ENCODE results near the gene KANSL1.

KANSL1 gene

GRCh38 chr17:46144246-46144645 lies 49.0 kb downstream of the KANSL1 start:
- ATAC-seq (ENCODE audit: low read depth) (no peak), DNase-seq (ENCODE audit: low spot score) (no peak)
- H3K36me3 ChIP-seq (ENCODE audit: low read depth), result 0 out of 2 replicates have a peak, but pooled peaks cover 5% of the 10 kb centered on the region
- H3K4me3 ChIP-seq (ENCODE audit: severe bottlenecking), result no peak overlapping the region
- H3K27me3 ChIP-seq (ENCODE audit: insufficient read depth, poor library complexity, severe bottlenecking), result no peaks in the 10 kb centered on the region
- no peak for TF ChIP-seq CTCF (IDR thresholded peaks at IDR 0.05; ENCODE audit: poor library complexity, severe bottlenecking)
- H3K9me3 ChIP-seq (ENCODE audit: severe bottlenecking), result no peaks in the 10 kb centered on the region
- H3K27ac ChIP-seq (ENCODE audit: poor library complexity, severe bottlenecking), result no peak overlapping the region
- H3K4me1 ChIP-seq (ENCODE audit: insufficient read depth, poor library complexity, severe bottlenecking), result no peaks in the 10 kb centered on the region

DNA sequence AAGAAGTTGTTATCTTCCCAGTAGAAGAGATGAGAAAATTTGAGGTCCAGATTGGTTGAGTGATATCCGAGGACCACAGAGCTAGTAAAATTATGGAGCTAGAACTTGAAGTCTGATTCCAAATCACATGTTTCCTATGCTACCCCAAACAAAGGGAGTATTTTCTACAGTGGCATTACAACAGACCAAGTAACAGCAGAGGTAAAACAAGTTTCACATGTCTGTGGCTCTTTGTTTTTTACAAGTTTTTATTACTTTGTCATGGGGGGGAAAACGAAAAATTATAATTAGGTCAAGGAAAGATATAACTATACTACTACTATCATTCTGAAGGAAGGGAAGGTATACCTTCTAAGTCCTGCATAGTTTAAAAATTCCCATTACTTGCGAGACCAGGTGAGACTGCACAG lies 49.4 kb downstream of the KANSL1 start:
- no peak for TF ChIP-seq CTCF (IDR thresholded peaks at IDR 0.05; ENCODE audit: poor library complexity, severe bottlenecking)
- no peak for DNase-seq (ENCODE audit: low spot score)
- no peak for ATAC-seq (ENCODE audit: low read depth)
- H3K4me1 ChIP-seq (ENCODE audit: insufficient read depth, poor library complexity, severe bottlenecking), result no peaks in the 10 kb centered on the region
- H3K4me3 ChIP-seq (ENCODE audit: severe bottlenecking), result no peak overlapping the region
- no peak overlapping the region for H3K27ac ChIP-seq (ENCODE audit: poor library complexity, severe bottlenecking)
- H3K27me3 ChIP-seq (ENCODE audit: insufficient read depth, poor library complexity, severe bottlenecking), result no peaks in the 10 kb centered on the region
- H3K36me3 ChIP-seq (ENCODE audit: low read depth), result 0 out of 2 replicates have a peak, but pooled peaks cover 5% of the 10 kb centered on the region
- H3K9me3 ChIP-seq (ENCODE audit: severe bottlenecking), result no peaks in the 10 kb centered on the region

GRCh38 chr17:46141645-46142044 lies 51.6 kb downstream of the KANSL1 start:
- Histone ChIP-seq H3K27ac (ENCODE audit: poor library complexity, severe bottlenecking) (no peak overlapping the region), H3K4me3 (ENCODE audit: severe bottlenecking) (no peak overlapping the region), H3K27me3 (ENCODE audit: insufficient read depth, poor library complexity, severe bottlenecking) (no peaks in the 10 kb centered on the region), H3K36me3 (ENCODE audit: low read depth) (no peaks in the 10 kb centered on the region), H3K9me3 (ENCODE audit: severe bottlenecking) (no peaks in the 10 kb centered on the region), H3K4me1 (ENCODE audit: insufficient read depth, poor library complexity, severe bottlenecking) (peaks cover 5% of the 10 kb centered on the region)
- TF ChIP-seq CTCF (IDR thresholded peaks at IDR 0.05; ENCODE audit: poor library complexity, severe bottlenecking), result no peak
- DNase-seq (ENCODE audit: low spot score), result no peak
- no peak for ATAC-seq (ENCODE audit: low read depth)

DNA sequence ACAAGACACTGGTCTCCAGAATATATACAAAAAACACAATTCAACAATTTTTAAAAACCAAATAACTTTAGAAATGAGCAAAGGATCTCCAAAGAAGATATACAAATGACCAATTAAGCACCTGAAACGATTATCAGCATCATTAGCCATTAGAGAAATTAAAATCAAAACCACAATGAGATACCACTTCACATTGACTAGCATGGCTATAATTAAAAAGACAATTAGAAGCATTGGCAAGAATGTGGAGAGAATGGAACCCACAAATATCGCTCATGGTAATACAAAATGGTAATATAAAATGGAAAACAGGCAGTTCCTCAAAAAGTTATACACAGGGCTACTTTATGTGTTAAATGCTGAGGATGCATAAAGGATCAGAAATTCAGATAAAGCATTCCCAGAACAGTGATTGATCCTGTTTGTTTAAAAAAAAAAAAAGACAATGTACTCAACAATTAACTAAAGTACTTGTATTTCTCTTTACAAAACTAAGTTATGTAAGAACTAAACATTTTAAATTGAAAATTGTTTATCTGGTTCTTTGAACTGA lies 52.5 kb downstream of the KANSL1 start:
- ATAC-seq (ENCODE audit: low read depth), result no peak
- no peak overlapping the region for H3K4me3 ChIP-seq (ENCODE audit: severe bottlenecking)
- peaks cover 5% of the 10 kb centered on the region for H3K4me1 ChIP-seq (ENCODE audit: insufficient read depth, poor library complexity, severe bottlenecking)
- H3K27ac ChIP-seq (ENCODE audit: poor library complexity, severe bottlenecking), result no peak overlapping the region
- no peak for TF ChIP-seq CTCF (IDR thresholded peaks at IDR 0.05; ENCODE audit: poor library complexity, severe bottlenecking)
- H3K27me3 ChIP-seq (ENCODE audit: insufficient read depth, poor library complexity, severe bottlenecking), result no peaks in the 10 kb centered on the region
- H3K9me3 ChIP-seq (ENCODE audit: severe bottlenecking), result no peaks in the 10 kb centered on the region
- no peak for DNase-seq (ENCODE audit: low spot score)
- 0 out of 2 replicates have a peak, but pooled peaks cover 5% of the 10 kb centered on the region for H3K36me3 ChIP-seq (ENCODE audit: low read depth)

DNA sequence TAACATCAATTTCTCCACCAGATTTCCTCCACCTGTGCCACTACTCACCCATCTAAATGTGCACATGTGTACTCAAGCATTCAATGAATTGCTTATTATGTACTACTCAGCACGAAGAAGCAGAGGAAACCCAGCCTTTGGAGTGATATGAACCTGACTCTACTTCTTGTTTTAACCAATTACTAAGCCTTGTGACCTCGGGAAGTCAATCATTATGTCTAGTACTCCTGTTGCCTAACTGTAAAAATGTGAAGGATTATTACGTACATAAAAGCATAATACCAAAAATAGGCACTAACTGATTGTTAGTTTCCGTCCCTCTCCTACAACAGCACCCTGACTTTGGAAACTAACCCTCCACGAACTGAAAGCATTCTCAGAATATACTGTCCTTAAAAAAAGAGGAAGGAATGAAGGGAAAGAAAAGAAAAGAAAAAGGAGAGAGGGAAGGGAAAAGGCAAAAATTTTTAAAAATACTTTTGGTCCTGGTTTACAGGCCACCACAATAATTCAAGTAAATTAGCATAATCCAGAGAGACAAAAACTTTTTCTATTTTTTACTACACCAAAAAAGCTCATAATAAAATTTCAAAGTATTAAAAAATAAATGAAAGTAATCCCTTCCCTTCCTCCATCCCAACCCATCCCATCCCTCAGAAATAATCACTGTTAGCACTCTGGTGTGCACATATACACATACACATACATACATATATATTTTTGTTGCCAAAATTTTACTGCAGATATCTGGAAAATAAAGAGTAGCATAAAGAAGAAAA lies 53.6 kb downstream of the KANSL1 start:
- Histone ChIP-seq H3K4me1 (ENCODE audit: insufficient read depth, poor library complexity, severe bottlenecking) (peaks cover 5% of the 10 kb centered on the region), H3K27me3 (ENCODE audit: insufficient read depth, poor library complexity, severe bottlenecking) (no peaks in the 10 kb centered on the region), H3K36me3 (ENCODE audit: low read depth) (0 out of 2 replicates have a peak, but pooled peaks cover 5% of the 10 kb centered on the region), H3K27ac (ENCODE audit: poor library complexity, severe bottlenecking) (no peak overlapping the region), H3K4me3 (ENCODE audit: severe bottlenecking) (no peak overlapping the region), H3K9me3 (ENCODE audit: severe bottlenecking) (no peaks in the 10 kb centered on the region)
- DNase-seq (ENCODE audit: low spot score), result no peak
- no peak for TF ChIP-seq CTCF (IDR thresholded peaks at IDR 0.05; ENCODE audit: poor library complexity, severe bottlenecking)
- ATAC-seq (ENCODE audit: low read depth), result no peak; the same call in 2 of the 3 replicates

All from RWPE2 (cell line).